HEK293T (cell line): ENCODE data around the gene SYTL5.

Experiments
- BHLHE40 ChIP-seq: fragments of 450-650 bp; IDR thresholded peaks from 2 replicates; pipeline ENCODE4 v1.6.1; 2016; ENCODE audit warnings: mild to moderate bottlenecking, moderate library complexity, borderline replicate concordance
- ELF4 ChIP-seq: fragments of 450-650 bp; IDR thresholded peaks from 2 replicates; pipeline ENCODE4 v1.6.1; 2017; ENCODE audit warnings: antibody characterized with exemption
- FOXM1 ChIP-seq: fragments of 450-650 bp; IDR thresholded peaks from 2 replicates; pipeline ENCODE4 v1.6.1; 2017; ENCODE audit warnings: mild to moderate bottlenecking, borderline replicate concordance
- L3MBTL2 ChIP-seq: fragments of 450-650 bp; conservative IDR thresholded peaks from 2 replicates; pipeline ENCODE4 v1.6.1; 2016; ENCODE audit warnings: mild to moderate bottlenecking
- SP1 ChIP-seq: fragments of 450-650 bp; IDR thresholded peaks from 2 replicates; pipeline ENCODE4 v1.6.1; 2017
- SUZ12 ChIP-seq: fragments of 450-650 bp; IDR thresholded peaks from 2 replicates; pipeline ENCODE4 v1.6.1; 2016; ENCODE audit warnings: mild to moderate bottlenecking
- TARDBP ChIP-seq: fragments of 450-650 bp; IDR thresholded peaks from 2 replicates; pipeline ENCODE4 v1.6.1; 2016
- TF ChIP-seq, protein P1 (sequence below): fragments of 450-650 bp; IDR thresholded peaks from 2 replicates; pipeline ENCODE4 v1.6.1; 2016

DNA sequence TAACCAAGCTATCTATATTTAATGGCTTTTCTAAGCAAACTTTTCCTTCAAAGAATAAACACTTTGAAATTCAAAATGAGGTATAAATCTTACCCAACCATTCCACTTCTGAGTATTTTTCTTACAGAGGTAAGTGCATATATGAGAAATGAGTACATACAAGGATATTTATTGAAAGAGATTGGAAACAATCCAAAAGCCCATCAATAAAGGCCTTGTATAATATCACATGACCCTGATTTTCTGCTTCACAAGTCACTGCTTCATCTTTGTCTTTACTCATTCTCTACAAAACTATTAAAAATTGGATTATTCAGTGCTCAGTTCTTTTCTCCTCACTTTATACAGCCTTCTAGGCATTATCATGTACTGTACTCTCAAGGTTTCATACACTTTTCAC lies 123.0 kb downstream of the SYTL5 start:
- TF ChIP-seq ELF4 = no peak
- no peak for TF ChIP-seq FOXM1
- no peak for TF ChIP-seq SP1
- TF ChIP-seq SUZ12 = no peak
- TF ChIP-seq TARDBP = no peak
- TF ChIP-seq BHLHE40 = no peak
- TF ChIP-seq, protein P1, sequence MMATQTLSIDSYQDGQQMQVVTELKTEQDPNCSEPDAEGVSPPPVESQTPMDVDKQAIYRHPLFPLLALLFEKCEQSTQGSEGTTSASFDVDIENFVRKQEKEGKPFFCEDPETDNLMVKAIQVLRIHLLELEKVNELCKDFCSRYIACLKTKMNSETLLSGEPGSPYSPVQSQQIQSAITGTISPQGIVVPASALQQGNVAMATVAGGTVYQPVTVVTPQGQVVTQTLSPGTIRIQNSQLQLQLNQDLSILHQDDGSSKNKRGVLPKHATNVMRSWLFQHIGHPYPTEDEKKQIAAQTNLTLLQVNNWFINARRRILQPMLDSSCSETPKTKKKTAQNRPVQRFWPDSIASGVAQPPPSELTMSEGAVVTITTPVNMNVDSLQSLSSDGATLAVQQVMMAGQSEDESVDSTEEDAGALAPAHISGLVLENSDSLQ = no peak
- no peak for TF ChIP-seq L3MBTL2
